Parathyroid adenoma (tissue), 2 donors: ENCODE measurements around the gene DUSP15.

ENCODE experiments used
- H2AFZ ChIP-seq: fragments of 300-600 bp; sonication (generic); one replicate; pipeline ENCODE4 v1.7.0; 2017; ENCODE audit warnings: antibody characterized with exemption, mild to moderate bottlenecking
- H3K27ac ChIP-seq: fragments of 300-600 bp; sonication (generic); one replicate; pipeline ENCODE4 v1.7.0; 2017
- H3K27me3 ChIP-seq: fragments of 300-600 bp; sonication (generic); one replicate; pipeline ENCODE4 v1.7.0; 2017; ENCODE audit warnings: low read length; ENCODE audit not compliant: control insufficient read depth, insufficient read depth
- H3K36me3 ChIP-seq: fragments of 300-600 bp; sonication (generic); one replicate; pipeline ENCODE4 v1.7.0; 2017; ENCODE audit warnings: low read length; ENCODE audit not compliant: control insufficient read depth, insufficient read depth
- H3K4me1 ChIP-seq: fragments of 300-600 bp; sonication (generic); one replicate; pipeline ENCODE4 v1.7.0; 2017; ENCODE audit warnings: control low read depth
- H3K4me2 ChIP-seq: fragments of 300-600 bp; sonication (generic); one replicate; pipeline ENCODE4 v1.7.0; 2017; ENCODE audit warnings: low read length
- H3K4me3 ChIP-seq: fragments of 300-600 bp; sonication (generic); one replicate; pipeline ENCODE4 v1.7.0; 2017; ENCODE audit warnings: low read depth, low read length
- H3K79me2 ChIP-seq: fragments of 300-600 bp; sonication (generic); one replicate; pipeline ENCODE4 v1.7.0; 2017; ENCODE audit warnings: control low read depth
- H3K9ac ChIP-seq: fragments of 300-600 bp; sonication (generic); one replicate; pipeline ENCODE4 v1.7.0; 2017; ENCODE audit warnings: mild to moderate bottlenecking
- H3K9me3 ChIP-seq: fragments of 300-600 bp; sonication (generic); one replicate; pipeline ENCODE4 v1.7.0; 2017; ENCODE audit warnings: low read length; ENCODE audit not compliant: control insufficient read depth
- TF ChIP-seq, protein P1 (sequence below): fragments of 300-600 bp; sonication (generic); IDR thresholded peaks from one replicate; pipeline ENCODE4 v1.7.0; 2017; ENCODE audit warnings: antibody characterized with exemption, mild to moderate bottlenecking
- donor health status: primary hyperparathyroidism.

The DUSP15 gene

GRCh38 chr20:31909253-31910070 is 39.1 kb upstream of the DUSP15 start:
- Histone ChIP-seq H3K9ac (no peak overlapping the region), H3K36me3 (no peaks in the 10 kb centered on the region), H3K4me3 (no peak overlapping the region), H3K79me2 (no peaks in the 10 kb centered on the region), H3K9me3 (no peaks in the 10 kb centered on the region), H3K27me3 (no peaks in the 10 kb centered on the region), H3K4me2 (no peak overlapping the region), H3K4me1 (no peaks in the 10 kb centered on the region), H3K27ac (no peak overlapping the region), H2AFZ (no peak overlapping the region)
- TF ChIP-seq, protein P1, sequence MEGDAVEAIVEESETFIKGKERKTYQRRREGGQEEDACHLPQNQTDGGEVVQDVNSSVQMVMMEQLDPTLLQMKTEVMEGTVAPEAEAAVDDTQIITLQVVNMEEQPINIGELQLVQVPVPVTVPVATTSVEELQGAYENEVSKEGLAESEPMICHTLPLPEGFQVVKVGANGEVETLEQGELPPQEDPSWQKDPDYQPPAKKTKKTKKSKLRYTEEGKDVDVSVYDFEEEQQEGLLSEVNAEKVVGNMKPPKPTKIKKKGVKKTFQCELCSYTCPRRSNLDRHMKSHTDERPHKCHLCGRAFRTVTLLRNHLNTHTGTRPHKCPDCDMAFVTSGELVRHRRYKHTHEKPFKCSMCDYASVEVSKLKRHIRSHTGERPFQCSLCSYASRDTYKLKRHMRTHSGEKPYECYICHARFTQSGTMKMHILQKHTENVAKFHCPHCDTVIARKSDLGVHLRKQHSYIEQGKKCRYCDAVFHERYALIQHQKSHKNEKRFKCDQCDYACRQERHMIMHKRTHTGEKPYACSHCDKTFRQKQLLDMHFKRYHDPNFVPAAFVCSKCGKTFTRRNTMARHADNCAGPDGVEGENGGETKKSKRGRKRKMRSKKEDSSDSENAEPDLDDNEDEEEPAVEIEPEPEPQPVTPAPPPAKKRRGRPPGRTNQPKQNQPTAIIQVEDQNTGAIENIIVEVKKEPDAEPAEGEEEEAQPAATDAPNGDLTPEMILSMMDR: no peak

DNA sequence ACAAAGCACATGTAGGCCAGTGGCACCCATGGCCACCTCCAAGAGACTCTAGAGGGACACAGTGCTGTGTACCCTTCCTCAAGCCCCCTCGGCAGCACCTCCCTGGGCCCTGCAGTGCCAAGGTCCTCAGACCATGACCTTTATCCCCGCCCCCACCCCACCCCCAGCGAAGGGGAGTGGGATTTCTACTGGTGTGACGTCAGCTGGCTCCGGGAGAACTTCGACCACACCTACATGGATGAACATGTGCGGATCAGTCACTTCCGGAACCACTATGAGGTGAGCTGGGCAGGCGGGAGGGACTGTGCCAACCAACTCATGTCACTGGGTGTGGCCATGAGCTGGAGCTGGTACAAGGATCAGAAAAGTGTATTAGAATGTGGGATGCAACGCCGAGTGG is 38.1 kb upstream of the DUSP15 start:
- Histone ChIP-seq H3K27ac (no peak overlapping the region), H3K79me2 (no peaks in the 10 kb centered on the region), H3K4me3 (no peak overlapping the region), H3K4me2 (no peak overlapping the region), H3K9me3 (no peaks in the 10 kb centered on the region), H3K9ac (no peak overlapping the region), H3K4me1 (no peaks in the 10 kb centered on the region), H3K36me3 (no peaks in the 10 kb centered on the region), H3K27me3 (no peaks in the 10 kb centered on the region), H2AFZ (no peak overlapping the region)
- TF ChIP-seq, protein P1: no peak

GRCh38 chr20:31908016-31908415 is 37.7 kb upstream of the DUSP15 start:
- H3K79me2 ChIP-seq: no peaks in the 10 kb centered on the region

DNA sequence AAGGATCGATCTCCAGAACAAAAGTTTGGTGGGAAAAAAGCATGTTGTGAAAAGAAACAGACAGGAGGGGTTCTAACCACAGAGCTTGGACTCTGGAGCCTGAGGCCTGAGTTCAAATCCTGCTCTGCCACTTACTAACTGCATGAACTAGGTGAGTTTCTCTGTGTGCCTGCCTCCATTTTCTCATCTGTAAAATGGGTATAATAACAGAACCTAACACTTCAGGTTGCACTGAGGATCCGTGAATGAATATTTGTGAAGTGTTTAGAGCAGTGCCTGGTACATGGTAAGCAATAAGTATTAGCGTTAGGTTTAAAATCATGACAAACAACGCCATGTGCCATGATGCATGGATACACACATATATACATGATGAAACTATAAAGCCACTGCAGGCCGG is 36.7 kb upstream of the DUSP15 start:
- no peak overlapping the region for H3K4me2 ChIP-seq
- no peaks in the 10 kb centered on the region for H3K27me3 ChIP-seq
- H3K9ac ChIP-seq: no peak overlapping the region
- H2AFZ ChIP-seq: no peak overlapping the region
- no peak overlapping the region for H3K4me3 ChIP-seq
- no peaks in the 10 kb centered on the region for H3K4me1 ChIP-seq
- TF ChIP-seq, protein P1: no peak
- H3K9me3 ChIP-seq: no peaks in the 10 kb centered on the region
- no peak overlapping the region for H3K27ac ChIP-seq
- no peaks in the 10 kb centered on the region for H3K79me2 ChIP-seq
- no peaks in the 10 kb centered on the region for H3K36me3 ChIP-seq

More at GRCh38 chr20:31908016-31908415, 37.7 kb upstream of the DUSP15 start:
- Histone ChIP-seq H3K4me3 (no peak overlapping the region), H3K9ac (no peak overlapping the region), H3K9me3 (no peaks in the 10 kb centered on the region), H3K4me1 (no peaks in the 10 kb centered on the region), H2AFZ (no peak overlapping the region), H3K27me3 (no peaks in the 10 kb centered on the region), H3K4me2 (no peak overlapping the region), H3K36me3 (no peaks in the 10 kb centered on the region), H3K27ac (no peak overlapping the region)
- TF ChIP-seq, protein P1: no peak

GRCh38 chr20:31906001-31906400 is 35.7 kb upstream of the DUSP15 start:
- Histone ChIP-seq H3K79me2 (no peaks in the 10 kb centered on the region), H3K9me3 (no peaks in the 10 kb centered on the region), H3K4me2 (no peak overlapping the region), H3K27ac (no peak overlapping the region), H3K36me3 (no peaks in the 10 kb centered on the region), H3K9ac (no peak overlapping the region), H3K4me3 (no peak overlapping the region), H3K4me1 (no peaks in the 10 kb centered on the region), H2AFZ (no peak overlapping the region), H3K27me3 (no peaks in the 10 kb centered on the region)
- TF ChIP-seq, protein P1: no peak
